NCI-H128 (cell line): ENCODE results near the gene GLT8D2.
"Not testable (repeated sequence)": the region's sequence is repeated elsewhere in the genome, so short reads cannot be mapped to it uniquely, and the experiment has no call there.

ENCODE experiments used
- DNase-seq: peaks from one replicate; lab custom pipeline; 2025; ENCODE audit not compliant: unreplicated experiment; lab: John Stamatoyannopoulos, UW

GLT8D2 gene

DNA sequence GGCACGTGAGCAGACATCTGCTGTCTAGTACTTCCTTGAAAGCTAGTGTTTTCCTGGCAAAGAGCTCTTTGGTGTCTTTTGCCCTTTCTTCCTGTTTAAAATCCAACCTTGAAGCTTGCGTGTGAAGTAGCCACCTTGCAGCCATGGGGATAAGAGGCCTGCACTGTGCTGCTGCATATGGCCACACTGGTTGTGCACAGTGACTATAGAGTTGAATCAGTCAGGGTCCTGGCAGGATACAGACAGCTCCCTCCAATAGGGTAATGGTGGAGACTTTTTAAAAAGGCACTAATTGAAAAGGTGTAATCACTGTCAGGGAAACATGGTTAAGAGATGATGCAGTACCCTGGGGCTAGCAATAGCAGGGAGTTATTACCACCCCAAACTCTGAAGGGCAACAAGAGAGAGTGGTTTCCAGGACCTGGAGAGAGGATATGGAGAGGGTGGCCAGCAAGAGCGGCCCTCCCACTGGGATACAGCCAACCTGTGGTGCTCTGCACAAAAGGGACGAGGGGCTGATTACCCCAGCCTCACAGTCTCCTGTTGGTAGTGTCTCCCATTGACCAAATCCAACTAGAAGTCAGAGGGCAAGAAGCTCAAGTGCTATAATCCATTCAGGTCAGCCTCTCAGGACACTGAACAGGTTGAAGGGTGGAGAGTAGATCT is 4.8 kb upstream of the GLT8D2 start:
- no peak for DNase-seq

DNA sequence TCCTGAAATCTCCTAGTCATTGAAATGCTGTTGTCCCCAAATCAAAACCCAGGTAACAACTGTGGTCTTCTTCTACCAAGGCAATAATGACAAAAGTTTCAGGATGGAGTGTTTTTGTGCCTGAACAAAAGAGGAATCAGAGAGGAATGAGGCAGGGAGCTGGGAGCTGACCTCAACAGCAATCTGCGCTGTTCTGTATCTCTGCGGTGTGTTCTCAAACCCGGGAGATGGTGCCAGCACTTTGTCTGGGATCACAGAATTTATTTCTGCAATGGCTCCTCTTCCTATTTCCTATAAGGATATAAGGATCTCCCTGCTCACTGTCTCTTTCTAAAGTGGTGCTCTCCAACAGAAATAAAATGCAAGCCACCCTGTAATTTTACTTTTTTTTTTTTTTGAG is 449 bp upstream of the GLT8D2 start:
- DNase-seq, result no peak

DNA sequence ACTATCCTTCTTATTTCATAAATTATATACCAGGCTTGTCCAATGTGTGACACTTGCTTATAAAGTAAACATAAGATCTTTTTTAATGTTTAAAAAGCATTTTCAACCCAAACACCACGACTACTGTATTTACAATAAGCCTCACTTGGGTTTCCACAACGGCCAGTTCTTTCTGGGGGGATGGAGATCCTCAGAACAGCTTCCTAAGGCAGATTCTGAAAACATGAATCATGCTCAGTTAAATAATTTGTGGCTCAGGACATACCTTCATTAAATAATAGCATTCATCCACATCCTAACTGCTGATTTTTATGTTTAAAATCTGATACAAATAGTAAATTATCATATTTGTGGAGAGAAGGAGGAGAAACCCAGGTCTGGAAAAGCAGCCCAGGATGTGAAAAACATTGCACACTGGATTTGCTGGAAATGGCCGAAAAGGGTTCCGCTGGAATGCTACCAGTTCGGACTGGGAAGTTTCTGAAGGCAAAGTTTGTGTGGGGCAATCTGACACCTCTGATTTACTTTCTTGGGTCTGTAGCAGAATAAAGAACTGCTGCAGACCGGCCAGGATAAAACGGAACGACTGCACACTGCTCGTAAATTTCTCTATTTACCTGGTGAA is 597 bp downstream of the GLT8D2 start:
- DNase-seq, result no peak

DNA sequence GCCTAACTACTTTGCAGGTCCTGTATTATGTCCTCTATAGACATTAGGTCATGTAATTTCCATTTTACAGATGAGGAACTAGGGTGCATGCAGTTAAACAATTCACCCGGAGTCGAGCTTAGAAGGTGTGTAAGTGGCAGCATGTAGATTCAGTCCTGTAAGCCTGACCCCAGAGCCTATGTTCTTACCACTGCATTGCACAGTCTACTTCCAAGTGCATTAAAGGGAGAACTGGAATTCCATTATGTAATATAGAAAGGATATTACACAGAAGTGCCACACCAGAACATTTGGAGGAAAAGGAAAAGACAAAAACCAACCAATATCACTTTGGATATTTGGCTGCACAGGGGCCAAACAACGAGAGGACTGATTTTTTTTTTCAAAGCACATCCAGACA is 1.2 kb downstream of the GLT8D2 start:
- no peak for DNase-seq

DNA sequence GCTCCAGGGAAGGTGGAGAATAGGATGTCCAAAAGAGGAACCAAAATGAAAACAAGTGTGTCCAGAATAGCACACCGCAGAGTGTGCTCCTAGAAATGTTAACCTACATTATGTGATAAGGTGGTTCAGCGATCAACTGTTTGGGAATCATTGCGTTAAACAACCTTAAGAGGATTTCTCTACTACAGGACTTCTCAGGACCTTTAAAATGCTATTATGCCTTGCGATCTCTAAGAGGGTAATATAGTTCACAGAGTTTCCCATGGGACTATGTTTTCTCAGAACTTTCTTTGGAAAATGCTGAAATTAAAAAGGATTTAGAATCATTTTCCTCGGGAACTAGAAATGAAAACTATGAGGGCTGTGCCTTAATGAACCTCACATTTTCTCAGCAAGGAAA is 1.8 kb downstream of the GLT8D2 start:
- no peak for DNase-seq

DNA sequence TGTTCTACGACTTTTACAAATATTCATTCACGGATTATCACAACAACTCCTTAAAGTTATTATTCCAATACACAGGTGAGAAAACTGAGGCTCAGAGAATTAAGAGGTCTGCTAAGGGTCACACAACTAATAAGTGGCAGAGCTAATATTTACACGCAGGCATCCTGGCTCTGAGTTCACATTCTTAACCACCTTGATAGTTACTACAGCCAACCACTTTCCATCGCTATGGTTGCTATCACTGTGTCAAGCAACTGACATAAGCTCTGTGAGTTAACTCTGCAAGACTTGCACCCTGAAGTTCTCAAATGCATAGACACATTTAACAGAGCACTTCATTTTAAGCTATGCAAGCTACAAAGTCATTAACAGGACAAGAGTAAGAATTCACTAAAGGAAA is 3.7 kb downstream of the GLT8D2 start:
- no peak for DNase-seq

DNA sequence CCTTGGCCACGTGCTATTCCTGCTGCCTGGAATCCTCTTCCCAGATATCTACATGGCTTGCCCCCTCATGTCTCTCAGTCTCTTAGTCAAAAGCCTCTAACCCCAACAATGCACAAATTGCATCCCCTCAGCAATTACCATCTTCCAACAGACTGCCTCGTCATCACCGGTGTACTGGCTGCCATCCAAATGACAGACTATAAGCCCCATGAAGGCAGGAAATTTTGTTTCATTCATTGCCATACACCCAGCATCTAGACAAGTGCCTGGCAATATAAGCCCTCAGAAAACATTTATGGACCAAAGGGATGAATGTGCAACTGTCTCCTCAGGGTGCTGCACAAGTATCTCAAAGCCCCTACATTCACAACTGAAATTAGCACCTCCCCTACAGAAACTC is 5.8 kb downstream of the GLT8D2 start:
- DNase-seq, result no peak

DNA sequence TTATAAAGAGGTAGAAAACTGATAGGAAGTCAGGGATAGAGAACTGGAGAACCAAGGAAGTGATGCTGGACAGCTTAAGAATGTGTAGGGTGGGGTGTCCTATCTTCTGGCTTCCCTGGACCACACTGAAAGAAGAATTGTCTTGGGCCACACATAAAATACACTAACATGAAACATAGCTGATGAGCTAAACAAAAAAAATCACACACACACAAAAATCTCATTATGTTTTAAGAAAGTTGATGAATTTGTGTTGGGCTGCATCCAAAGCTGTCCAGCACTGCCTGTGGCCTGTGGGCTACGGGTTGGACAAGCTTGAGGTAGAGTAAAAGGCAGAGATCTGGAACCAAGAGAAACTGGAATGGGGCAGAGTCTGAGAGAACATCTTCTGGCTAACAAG is 7.4 kb downstream of the GLT8D2 start:
- no peak for DNase-seq

DNA sequence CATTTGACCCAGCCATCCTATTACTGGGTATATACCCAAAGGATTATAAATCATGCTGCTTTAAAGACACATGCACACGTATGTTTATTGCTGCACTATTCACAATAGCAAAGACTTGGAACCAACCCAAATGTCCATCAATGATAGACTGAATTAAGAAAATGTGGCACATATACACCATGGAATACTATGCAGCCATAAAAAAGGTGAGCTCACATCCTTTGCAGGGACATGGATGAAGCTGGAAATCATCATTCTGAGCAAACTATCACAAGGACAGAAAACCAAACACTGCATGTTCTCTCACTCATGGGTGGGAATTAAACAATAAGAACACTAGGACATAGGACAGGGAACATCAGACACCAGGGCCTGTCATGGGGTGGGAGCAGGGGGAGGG is 10.2 kb downstream of the GLT8D2 start:
- DNase-seq, result not testable (repeated sequence)

DNA sequence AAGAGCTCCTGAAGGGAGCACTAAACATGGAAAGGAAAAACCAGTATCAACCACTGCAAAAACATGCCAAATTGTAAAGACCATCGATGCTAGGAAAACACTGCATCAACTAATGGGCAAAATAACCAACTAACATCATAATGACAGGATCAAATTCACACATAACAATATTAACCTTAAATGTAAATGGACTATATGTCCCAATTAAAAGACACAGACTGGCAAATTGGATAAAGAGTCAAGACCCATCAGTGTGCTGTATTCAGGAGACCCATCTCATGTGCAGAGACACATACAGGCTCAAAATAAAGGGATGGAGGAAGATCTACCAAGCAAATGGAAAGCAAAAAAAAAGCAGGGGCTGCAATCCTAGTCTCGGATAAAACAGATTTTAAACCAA is 13.8 kb downstream of the GLT8D2 start:
- DNase-seq, result not testable (repeated sequence)

DNA sequence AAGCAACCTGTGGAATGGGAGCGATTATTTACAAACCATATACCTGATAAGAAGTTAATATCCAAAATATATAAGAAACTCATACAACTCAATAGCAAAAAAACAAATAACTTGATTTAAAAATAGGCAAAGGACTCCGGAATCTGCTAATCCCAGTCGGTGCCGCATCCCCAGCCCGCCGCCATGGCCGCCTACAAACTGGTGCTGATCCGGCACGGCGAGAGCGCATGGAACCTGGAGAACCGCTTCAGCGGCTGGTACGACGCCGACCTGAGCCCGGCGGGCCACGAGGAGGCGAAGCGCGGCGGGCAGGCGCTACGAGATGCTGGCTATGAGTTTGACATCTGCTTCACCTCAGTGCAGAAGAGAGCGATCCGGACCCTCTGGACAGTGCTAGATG is 19.4 kb downstream of the GLT8D2 start:
- DNase-seq, result not testable (repeated sequence)

DNA sequence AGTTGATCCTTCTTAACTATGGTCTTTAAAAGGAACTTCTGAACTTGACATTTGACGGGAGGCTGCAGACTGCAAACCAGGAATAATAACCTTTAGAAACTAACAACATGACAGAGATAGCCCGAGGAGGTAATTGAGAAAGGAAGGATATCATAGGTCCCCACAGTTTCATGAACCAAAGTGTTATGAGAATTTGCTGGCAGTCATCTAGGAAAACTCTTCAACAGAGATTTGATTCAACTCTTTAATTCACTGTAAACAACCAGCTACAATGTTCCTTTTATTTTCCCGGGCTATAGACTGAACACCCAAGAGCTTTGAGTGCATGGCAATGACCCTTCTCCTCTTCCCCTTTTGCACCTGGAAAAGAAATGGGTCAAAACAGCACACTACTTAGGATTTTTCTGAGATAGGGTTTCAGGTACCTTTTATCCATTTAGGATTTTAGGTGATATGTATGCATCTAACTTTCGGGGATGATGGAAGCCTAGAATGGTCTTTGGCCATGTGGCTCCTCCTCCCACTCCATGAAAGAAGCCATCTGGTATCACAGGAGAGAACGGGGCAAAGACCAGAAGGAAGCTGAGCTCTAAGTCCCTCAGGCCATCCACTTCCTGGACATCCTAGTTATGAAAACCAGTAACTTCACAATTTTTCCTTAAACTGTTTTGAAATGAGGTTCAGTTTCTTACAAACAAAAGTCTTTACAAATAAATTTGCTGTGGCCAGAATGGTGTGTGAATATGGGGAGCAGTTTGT is 23.0 kb downstream of the GLT8D2 start:
- DNase-seq, result no peak

DNA sequence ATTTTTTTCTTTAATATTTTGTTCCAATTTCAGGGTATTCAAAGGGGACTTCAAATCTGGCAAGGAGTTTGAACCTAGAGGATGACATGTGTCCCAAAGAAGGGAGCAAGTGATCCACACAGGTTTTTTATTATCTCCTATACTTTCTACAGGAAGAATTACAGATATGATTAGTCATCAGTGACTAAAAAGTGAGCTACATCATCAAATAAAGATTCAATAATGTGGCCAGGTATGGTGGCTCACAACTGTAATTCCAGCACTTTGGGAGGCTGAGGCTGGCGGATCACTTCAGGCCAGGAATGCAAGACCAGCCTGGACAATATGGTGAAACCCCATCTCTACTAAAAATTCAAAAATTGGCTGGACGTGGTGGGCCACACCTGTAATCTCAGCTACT is 24.2 kb downstream of the GLT8D2 start:
- no peak for DNase-seq

DNA sequence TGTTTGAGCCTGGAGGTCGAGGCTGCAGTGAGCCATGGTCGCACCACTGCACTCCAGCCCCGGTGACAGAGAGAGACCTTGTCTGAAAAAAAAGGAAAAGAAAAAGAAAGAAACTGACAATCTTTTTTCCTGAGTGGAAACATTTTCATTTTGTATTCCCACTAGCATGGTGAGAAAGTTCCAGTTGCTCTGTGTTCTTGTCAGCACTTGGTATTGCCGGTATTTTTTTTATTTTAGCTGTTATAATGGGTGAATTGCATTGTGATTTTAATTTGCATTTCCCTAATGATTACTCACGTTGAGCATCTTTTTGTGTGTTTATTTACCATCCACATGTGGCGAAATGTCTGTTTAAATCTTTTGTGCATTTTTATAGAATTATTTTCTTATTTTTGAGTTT is 25.6 kb downstream of the GLT8D2 start:
- DNase-seq, result no peak

DNA sequence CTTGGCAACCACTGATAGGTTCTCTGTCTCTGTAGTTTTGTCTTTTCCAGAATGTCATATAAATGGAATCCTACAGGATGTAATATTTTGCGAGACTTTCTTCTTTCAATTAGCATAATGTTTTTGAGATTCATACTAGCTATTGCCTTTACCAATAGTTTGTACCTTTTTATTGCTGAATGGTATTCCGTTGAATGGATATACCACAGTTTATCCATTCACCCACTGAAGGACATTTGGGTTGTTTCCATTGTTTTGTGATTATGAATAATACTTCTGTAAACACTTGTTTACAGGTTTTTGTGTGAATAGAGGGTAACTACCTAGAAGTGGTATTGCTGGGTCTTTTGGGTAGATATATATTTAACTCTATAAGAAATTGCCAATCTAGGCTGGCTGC is 26.3 kb downstream of the GLT8D2 start:
- no peak for DNase-seq

DNA sequence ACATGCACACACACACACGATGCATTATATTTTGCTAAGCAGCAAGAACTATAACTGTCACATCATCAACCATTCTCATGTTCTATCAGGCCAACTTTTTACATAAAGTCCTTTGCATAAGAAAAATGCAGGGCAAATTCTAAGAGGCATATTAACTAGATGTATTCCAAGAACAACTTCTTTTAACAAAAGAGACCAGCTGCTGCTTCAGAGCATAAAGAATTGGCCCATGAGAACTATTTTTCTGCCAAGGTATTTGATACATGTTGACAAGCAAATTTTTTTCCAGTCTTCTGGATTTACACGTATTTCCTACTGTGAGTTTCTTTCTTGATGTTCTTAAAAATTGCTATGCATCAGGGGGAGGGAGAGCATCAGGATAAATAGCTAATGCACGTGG is 27.2 kb downstream of the GLT8D2 start:
- no peak for DNase-seq

DNA sequence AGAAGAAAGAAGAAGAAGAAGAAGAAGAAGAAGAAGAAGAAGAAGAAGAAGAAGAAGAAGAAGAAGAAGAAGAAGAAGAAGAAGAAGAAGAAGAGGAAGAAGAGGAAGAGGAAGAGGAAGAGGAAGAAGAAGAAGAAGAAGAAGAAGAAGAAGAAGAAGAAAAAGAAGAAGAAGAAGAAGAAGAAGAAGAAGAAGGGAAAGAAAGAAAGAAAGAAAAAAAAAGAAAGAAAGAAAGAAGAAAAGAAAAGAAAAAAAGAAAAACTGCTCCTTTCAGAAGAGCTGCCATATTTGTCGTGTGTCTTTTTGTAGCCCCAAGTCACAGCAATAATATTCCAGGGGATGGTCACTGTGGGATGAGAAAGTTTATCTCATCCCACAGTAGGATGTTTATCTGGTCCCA is 28.1 kb downstream of the GLT8D2 start:
- DNase-seq, result not testable (repeated sequence)

DNA sequence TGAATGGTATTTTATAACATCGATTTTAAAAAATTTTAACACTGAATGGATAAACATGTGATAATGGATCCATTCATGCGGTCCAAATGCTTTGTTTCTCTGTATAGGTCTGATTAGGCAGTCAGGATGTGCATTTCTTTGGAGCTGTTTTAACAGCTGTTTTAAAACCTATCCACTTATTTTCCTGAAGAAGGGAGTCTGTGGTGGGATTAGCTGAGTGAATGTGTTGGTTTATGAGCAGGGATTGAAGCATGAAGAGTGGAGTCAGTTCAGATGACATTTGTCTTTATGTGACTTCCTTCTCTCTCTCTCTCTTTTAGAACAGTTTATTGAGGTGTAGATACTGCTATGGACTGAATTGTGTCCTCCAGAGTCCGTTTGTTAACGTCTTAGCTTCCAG is 37.7 kb downstream of the GLT8D2 start:
- DNase-seq, result no peak

DNA sequence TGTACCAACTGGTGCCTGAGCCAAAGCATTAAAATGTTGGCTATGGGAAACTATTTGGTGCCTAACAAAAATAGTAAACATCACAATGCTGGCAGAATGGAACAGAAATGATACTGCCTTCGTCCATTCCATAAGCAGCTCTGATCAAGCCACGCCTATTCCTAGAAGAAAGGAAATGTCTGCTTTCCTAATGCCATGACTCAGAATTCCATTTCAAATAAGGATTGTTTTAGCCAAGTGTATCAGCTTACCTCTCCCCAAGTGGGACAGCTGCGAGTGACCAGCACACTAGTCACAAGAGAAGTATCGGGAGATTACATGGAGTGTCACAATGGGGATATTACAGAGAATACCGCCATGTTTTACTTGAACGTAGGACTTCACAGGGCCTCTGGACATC is 38.7 kb downstream of the GLT8D2 start:
- DNase-seq, result no peak

DNA sequence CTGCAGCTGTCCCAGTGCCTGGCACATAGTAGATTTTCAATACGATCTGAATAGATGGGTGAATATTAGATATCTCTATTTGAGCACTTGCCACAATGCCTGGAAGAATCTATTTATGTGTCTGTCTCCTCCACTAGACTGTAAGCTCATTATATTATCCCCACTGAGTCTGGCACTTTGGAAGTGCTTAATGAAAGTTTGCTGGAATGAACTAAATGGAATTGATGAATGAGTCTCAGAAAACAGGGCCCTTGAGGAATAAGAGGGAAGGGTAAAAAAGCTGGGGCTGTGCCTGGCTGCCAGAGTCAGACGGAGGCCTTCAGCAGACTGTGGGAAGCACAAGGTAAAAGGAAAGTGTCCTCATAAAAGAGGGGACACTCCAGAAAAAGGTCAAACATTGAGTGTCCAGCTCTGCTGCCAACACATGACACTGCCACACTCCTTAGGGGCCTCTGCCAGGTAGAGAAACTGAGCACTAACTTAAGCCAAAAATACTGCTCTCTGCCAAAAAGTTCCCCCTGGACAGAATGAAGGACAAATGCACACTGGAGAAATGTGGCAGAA is 39.3 kb downstream of the GLT8D2 start:
- no peak for DNase-seq

DNA sequence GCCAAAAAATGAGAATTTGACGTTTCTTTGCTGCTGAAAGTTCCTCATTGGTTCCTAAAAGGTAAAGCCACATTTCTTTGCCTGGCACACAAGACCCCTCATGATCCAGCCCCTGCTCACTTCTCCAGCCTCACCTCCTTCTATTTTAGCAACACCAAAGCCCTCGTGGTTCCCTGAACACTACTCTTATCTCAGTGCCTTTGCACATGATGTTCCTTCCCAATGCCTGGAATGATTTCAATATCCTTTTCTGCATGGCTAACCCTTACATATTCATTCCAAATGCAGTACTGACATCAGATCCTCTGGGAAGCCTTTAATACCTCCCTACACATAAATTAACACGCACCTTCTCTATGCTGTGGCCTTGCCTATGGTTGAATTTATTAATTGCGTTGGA is 39.9 kb downstream of the GLT8D2 start:
- DNase-seq, result no peak

DNA sequence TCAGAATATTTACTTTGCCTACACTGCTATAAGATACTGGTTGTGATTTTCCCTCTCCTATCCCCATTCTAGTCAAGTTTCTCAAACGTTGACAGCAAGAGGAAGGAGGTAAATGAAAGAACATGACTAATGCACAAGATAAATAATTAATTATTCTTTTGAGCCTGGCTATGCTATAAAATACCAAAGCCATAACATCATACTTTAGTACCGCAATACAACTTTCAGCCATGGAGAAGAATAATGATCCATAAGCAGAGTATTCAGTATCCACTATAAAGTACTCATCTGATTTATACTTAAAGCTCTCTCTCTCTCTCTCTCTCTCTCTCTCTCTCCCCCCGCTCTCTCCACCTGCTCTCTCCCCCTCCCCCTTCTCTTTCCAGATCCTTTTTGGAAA is 43.1 kb downstream of the GLT8D2 start:
- no peak for DNase-seq
